Measurements from ENCODE around the gene STX10.
"Not testable (repeated sequence)": the region's sequence is repeated elsewhere in the genome, so short reads cannot be mapped to it uniquely, and the experiment has no call there.

Gene STX10

GRCh38 chr19:13150187-13150930 is at the start of gene STX10, which contains the start of gene IER2:
STX10 (minus strand) TSS chr19:13150375; CDS start chr19:13150173, 202 bp downstream.
IER2 (plus strand) TSS chr19:13150411; CDS start chr19:13153187, 2,776 bp downstream.
- peak; percentile 88 for DNase-seq (ENCODE audit: low read depth)

- DNase-seq (ENCODE audit: low read depth) = no peak
Observed at GRCh38 chr19:13198634-13199033, 48.5 kb upstream of the STX10 start.

- DNase-seq (ENCODE audit: low read depth) = peak; percentile 39
Observed at GRCh38 chr19:13195678-13196077, 45.5 kb upstream of the STX10 start.

GRCh38 chr19:13190781-13191540 is 40.8 kb upstream of the STX10 start:
- no peak for DNase-seq (ENCODE audit: low read depth)

- no peak for DNase-seq (ENCODE audit: low read depth)
Observed at GRCh38 chr19:13189600-13189999, 39.4 kb upstream of the STX10 start.

- DNase-seq (ENCODE audit: low read depth) = no peak
Observed at GRCh38 chr19:13187419-13187818, 37.2 kb upstream of the STX10 start.

- not testable (repeated sequence) for DNase-seq (ENCODE audit: low read depth)
Observed at GRCh38 chr19:13186688-13187087, 36.5 kb upstream of the STX10 start.

- DNase-seq (ENCODE audit: low read depth) = not testable (repeated sequence)
Observed at GRCh38 chr19:13185763-13186657, 35.8 kb upstream of the STX10 start.

GRCh38 chr19:13184926-13185325 is 34.8 kb upstream of the STX10 start:
- not testable (repeated sequence) for DNase-seq (ENCODE audit: low read depth)

GRCh38 chr19:13181747-13182388 is 31.7 kb upstream of the STX10 start:
- DNase-seq (ENCODE audit: low read depth) = no peak

- not testable (repeated sequence) for DNase-seq (ENCODE audit: low read depth)
Observed at GRCh38 chr19:13178291-13178690, 28.1 kb upstream of the STX10 start.

- DNase-seq (ENCODE audit: low read depth) = not testable (repeated sequence)
Observed at GRCh38 chr19:13177584-13177983, 27.4 kb upstream of the STX10 start.

- no peak for DNase-seq (ENCODE audit: low read depth)
Observed at GRCh38 chr19:13176345-13176744, 26.2 kb upstream of the STX10 start.

GRCh38 chr19:13173139-13173737 is 23.1 kb upstream of the STX10 start:
- DNase-seq (ENCODE audit: low read depth) = no peak

GRCh38 chr19:13172346-13173138 is 22.4 kb upstream of the STX10 start:
- peak; percentile 77 for DNase-seq (ENCODE audit: low read depth)

GRCh38 chr19:13171146-13171545 is 21.0 kb upstream of the STX10 start:
- no peak for DNase-seq (ENCODE audit: low read depth)

- DNase-seq (ENCODE audit: low read depth) = no peak
Observed at GRCh38 chr19:13169769-13170168, 19.6 kb upstream of the STX10 start.

GRCh38 chr19:13166151-13166550 is 16.0 kb upstream of the STX10 start:
- not testable (repeated sequence) for DNase-seq (ENCODE audit: low read depth)

GRCh38 chr19:13165162-13165997 is 15.2 kb upstream of the STX10 start:
- no peak for DNase-seq (ENCODE audit: low read depth)
